SK-N-SH (cell line): ENCODE results near the gene SLC16A5. TPM values are rescaled to one million over a fixed set of nuclear protein-coding genes. Genes with fewer than 3 reads are reported as not detected.

Source experiments
- polyA plus RNA-seq, 3 experiments: library from polyadenylated mRNA; depleted of rRNA; stranded (reverse); fragments of >200 nt; gene quantifications; 2 replicates each; pipeline ENCODE4 v1.2.3, GENCODE V29; 2012
- small RNA-seq, 7 experiments: library from RNA; depleted of rRNA; stranded (forward); fragments of <200 nt; gene quantifications; one replicate each; pipeline ENCODE3, GENCODE V24; 2012

SLC16A5 gene
- polyA plus RNA-seq, 1 of the 3 experiments (the other 2 are of a cell fraction) = 0.03 TPM

Small RNAs within 50 kb of the gene (small RNA-seq; reads per million reads assigned to genes)
- 0 reads per million in 7 experiments for gene AC111186.1
- 0 reads per million in 7 experiments for gene RF00019
- gene RN7SL573P = 0 reads per million in 7 experiments

Other genes starting within 250 kb of the SLC16A5 start
- 0.39 and 0.45 TPM in 2 replicates for gene GRIN2C, start 228.1 kb upstream of the SLC16A5 start, polyA plus RNA-seq (2012; rRNA removed)
- 86.7 and 89.5 TPM in 2 replicates for gene FDXR, start 215.0 kb upstream of the SLC16A5 start, polyA plus RNA-seq (2012; rRNA removed)
- not detected in 2 replicates for gene FADS6, start 194.3 kb upstream of the SLC16A5 start, polyA plus RNA-seq (2012; rRNA removed)
- gene USH1G, start 164.7 kb upstream of the SLC16A5 start, polyA plus RNA-seq (2012; rRNA removed) = 0.06 TPM in 1 of 2 replicates, not detected in the other
- not detected in 2 replicates for gene OTOP2, start 163.7 kb upstream of the SLC16A5 start, polyA plus RNA-seq (2012; rRNA removed)
- not detected in 2 replicates for gene OTOP3, start 152.1 kb upstream of the SLC16A5 start, polyA plus RNA-seq (2012; rRNA removed)
- gene HID1, start 115.2 kb upstream of the SLC16A5 start, polyA plus RNA-seq (2012; rRNA removed) = 2.5 and 2.9 TPM in 2 replicates
- gene CDR2L, start 100.3 kb upstream of the SLC16A5 start, polyA plus RNA-seq (2012; rRNA removed) = 18.6 and 21.2 TPM in 2 replicates
- gene MRPL58, start 75.3 kb upstream of the SLC16A5 start, polyA plus RNA-seq (2012; rRNA removed) = 87.3 and 89.2 TPM in 2 replicates
- 354 and 454 TPM in 2 replicates for gene ATP5PD, start 41.0 kb upstream of the SLC16A5 start, polyA plus RNA-seq (2012; rRNA removed)
- 27.5 and 34.2 TPM in 2 replicates for gene KCTD2, start 40.7 kb upstream of the SLC16A5 start, polyA plus RNA-seq (2012; rRNA removed)
- gene ARMC7, start 22.0 kb downstream of the SLC16A5 start, polyA plus RNA-seq (2012; rRNA removed) = 7.3 and 10.8 TPM in 2 replicates
- gene NT5C, start 43.8 kb downstream of the SLC16A5 start, polyA plus RNA-seq (2012; rRNA removed) = 111 and 114 TPM in 2 replicates
- gene JPT1, start 66.6 kb downstream of the SLC16A5 start, polyA plus RNA-seq (2012; rRNA removed) = 259 and 490 TPM in 2 replicates
- 85.5 and 114 TPM in 2 replicates for gene SUMO2, start 95.0 kb downstream of the SLC16A5 start, polyA plus RNA-seq (2012; rRNA removed)
- gene NUP85, start 117.7 kb downstream of the SLC16A5 start, polyA plus RNA-seq (2012; rRNA removed) = 80.5 and 99.8 TPM in 2 replicates
- gene GGA3, start 173.7 kb downstream of the SLC16A5 start, polyA plus RNA-seq (2012; rRNA removed) = 42.5 and 43.7 TPM in 2 replicates
- gene MRPS7, start 173.9 kb downstream of the SLC16A5 start, polyA plus RNA-seq (2012; rRNA removed) = 82.8 and 90.4 TPM in 2 replicates
- 65.4 and 70.0 TPM in 2 replicates for gene MIF4GD, start 183.3 kb downstream of the SLC16A5 start, polyA plus RNA-seq (2012; rRNA removed)
- 11.7 and 13.2 TPM in 2 replicates for gene SLC25A19, start 201.5 kb downstream of the SLC16A5 start, polyA plus RNA-seq (2012; rRNA removed)